ENCODE data around the gene SSC5D.

The SSC5D gene

DNA sequence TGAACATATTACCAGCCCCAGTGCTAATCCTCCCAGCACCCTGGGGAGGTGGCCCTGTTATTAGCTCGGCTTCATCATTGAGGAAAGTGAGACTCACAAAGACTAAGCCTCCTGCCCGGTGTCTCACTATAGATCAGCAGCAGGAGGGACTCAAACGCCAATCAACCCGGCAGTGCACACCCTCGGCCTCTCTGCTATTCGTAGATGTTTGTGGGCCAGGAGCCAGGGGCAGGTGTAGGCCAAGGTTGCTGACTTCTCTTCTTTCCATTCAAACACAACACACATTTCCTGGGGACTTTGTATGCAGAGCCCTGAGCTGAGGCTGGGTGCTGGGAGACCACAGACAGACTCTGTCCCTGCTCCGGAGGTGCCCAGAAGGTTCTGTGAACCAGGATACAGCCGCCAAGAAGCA lies 66.5 kb downstream of the SSC5D start:
- no peak for DNase-seq (ENCODE audit: low spot score)

DNA sequence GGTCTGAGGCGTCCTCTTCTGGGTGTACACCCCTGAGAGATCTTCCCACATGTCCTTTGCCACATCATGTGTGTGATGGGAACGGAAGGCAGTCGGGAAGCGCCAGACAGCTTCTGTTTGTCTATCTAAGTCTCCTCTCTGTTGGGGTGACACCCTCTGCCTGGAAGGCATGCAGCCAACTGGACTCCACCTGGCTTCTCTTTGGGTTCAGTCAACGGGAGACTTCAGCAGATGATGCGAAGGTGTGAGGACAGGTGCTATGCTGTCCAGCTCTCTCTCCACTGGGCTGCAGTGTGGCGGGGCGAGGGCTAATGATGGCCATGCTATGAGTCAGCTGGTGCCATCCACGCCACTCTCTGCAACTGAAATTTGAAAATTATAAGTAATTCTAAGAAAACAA lies 71.4 kb downstream of the SSC5D start:
- no peak for DNase-seq (ENCODE audit: low spot score)

DNA sequence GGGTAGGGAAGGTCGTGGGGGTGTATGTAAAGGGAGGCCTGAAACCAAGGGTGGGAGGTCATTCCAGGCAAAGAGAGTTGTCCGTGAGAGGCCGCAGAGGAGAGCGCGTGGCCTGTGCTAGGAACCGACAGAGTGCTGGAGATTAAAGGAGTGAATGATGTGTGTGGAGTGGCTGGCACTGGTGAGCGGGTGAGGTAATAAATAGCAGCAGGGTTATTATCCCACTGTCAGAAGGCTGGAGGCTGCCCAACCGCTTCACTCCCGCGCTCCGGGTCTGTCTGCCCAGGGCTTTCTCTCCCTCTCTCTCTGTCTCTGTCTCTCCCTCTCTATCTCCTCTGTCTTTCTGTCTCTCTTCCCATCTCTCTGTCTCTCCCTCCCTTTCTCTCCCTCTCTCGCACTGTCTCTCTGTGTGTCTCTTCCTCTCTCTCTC lies 75.0 kb downstream of the SSC5D start:
- DNase-seq (ENCODE audit: low spot score), result no peak

DNA sequence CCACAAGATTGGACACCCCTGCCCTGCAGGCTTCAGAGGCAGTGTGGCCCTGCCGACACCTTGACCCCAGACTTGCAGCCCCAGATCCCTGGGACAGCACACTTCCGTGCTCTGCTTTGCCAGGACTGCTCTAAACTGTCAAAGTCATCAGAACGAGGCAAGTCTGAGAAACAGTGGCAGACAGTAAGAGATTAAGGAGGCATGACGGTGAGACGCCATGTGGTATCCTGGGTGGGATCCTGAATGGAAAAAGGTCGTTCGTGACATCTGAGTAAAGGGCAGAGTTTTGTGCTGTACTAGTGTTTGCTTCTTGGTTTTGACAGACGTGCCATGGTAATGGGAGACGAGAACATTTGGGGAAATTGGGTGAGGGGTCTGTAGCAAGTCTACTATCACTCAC lies 78.6 kb downstream of the SSC5D start:
- DNase-seq (ENCODE audit: low spot score), result no peak

DNA sequence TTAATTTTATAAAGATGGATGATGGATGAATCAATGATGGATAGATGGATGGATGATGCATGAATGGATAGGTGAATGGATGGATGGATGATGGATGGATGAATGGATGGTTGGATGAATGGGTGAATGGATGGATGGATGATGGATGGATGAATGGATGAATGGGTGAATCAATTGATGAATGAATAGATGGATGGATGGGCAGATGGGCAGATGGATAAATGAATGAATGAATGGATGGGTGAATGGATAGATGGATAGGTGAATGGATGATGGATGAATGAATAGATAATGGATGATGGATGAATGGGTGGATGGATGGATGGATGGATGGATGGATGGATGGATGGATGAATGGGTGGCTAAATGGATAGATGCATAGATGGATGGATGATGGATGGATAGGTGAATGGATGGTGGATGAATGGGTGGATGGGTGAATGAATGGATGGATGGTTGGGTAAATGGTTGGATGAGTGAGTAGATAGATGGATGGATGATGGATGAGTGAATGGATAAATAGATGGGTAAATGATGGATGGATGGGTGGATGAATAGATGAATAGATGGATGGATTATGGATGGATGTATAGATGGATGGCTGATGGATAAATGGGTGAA lies 79.6 kb downstream of the SSC5D start:
- DNase-seq (ENCODE audit: low spot score), result no peak
